ENCODE measurements around the gene ZFHX3. TPM values are rescaled to one million over a fixed set of nuclear protein-coding genes. Genes with fewer than 3 reads are reported as not detected.

ZFHX3 gene
- total and polyA plus RNA-seq, 7 experiments from 2014 or later = 0.09 to 9.8 (median 1.7) TPM

GRCh38 chr16:73034374-73034773 is 13.6 kb downstream of the ZFHX3 start:
- intact Hi-C loops (cut with micrococcal nuclease) = no loop called here
- Mint-ChIP-seq H3K36me3 (no peaks in the 10 kb centered on the region), H3K27ac (no peak overlapping the region), H3K9me3 (peaks cover 0 to 3% (median 0%) of the 10 kb centered on the region in 11 donors), H3K27me3 (peaks cover 5 to 53% (median 37%) of the 10 kb centered on the region in 5 donors), H3K4me1 (peaks cover 0 to 21% (median 4%) of the 10 kb centered on the region in 7 donors), H3K4me3 (no peak overlapping the region)
- POLR2A ChIA-PET = no interaction called here
- no peaks in the 10 kb centered on the region for H3K9me3 ChIP-seq (ENCODE audit: control insufficient read depth in 2 of 3, low read length in 3 of 3)
- no peak for DNase-seq
- no peaks in the 10 kb centered on the region for H3K27me3 ChIP-seq (ENCODE audit: control insufficient read depth in 2 of 2, insufficient read depth in 2 of 2, low read length in 2 of 2)
- no peak for ATAC-seq
- H3K4me3 ChIP-seq (ENCODE audit: low read length) = no peak overlapping the region
- H3K36me3 ChIP-seq (ENCODE audit: control insufficient read depth in 2 of 3, insufficient read depth in 3 of 3, low read length in 3 of 3) = no peaks in the 10 kb centered on the region
- CTCF ChIA-PET = no interaction called here
- H3K4me1 ChIP-seq (ENCODE audit: control insufficient read depth in 2 of 2, insufficient read depth in 2 of 2, low read length in 2 of 2) = no peaks in the 10 kb centered on the region
- H3K27ac ChIP-seq (ENCODE audit: low read depth, low read length) = no peak overlapping the region

GRCh38 chr16:73033271-73033998 is 14.5 kb downstream of the ZFHX3 start:
- peaks cover 0 to 3% (median 0%) of the 10 kb centered on the region in 11 donors for H3K9me3 Mint-ChIP-seq
- H3K27me3 Mint-ChIP-seq = peaks cover 5 to 53% (median 37%) of the 10 kb centered on the region in 5 donors
- Histone ChIP-seq H3K9me3 (ENCODE audit: control insufficient read depth in 2 of 3, low read length in 3 of 3) (no peaks in the 10 kb centered on the region), H3K4me1 (ENCODE audit: control insufficient read depth in 2 of 2, insufficient read depth in 2 of 2, low read length in 2 of 2) (no peaks in the 10 kb centered on the region), H3K27me3 (ENCODE audit: control insufficient read depth in 2 of 2, insufficient read depth in 2 of 2, low read length in 2 of 2) (no peaks in the 10 kb centered on the region), H3K4me3 (ENCODE audit: low read length) (no peak overlapping the region), H3K36me3 (ENCODE audit: control insufficient read depth in 2 of 3, insufficient read depth in 3 of 3, low read length in 3 of 3) (no peaks in the 10 kb centered on the region), H3K27ac (ENCODE audit: low read depth, low read length) (no peak overlapping the region)
- DNase-seq (no peak), ATAC-seq (no peak)
- CTCF ChIA-PET = no interaction called here
- H3K27ac Mint-ChIP-seq = no peak overlapping the region
- intact Hi-C loops (cut with micrococcal nuclease) = no loop called here
- POLR2A ChIA-PET = no interaction called here
- no peaks in the 10 kb centered on the region for H3K36me3 Mint-ChIP-seq
- peaks cover 0 to 21% (median 4%) of the 10 kb centered on the region in 7 donors for H3K4me1 Mint-ChIP-seq
- H3K4me3 Mint-ChIP-seq = no peak overlapping the region

- no peak for ATAC-seq
- CTCF ChIA-PET = no interaction called here
- no peaks in the 10 kb centered on the region for H3K36me3 Mint-ChIP-seq
- intact Hi-C loops (cut with micrococcal nuclease) = no loop called here
- no peak overlapping the region for H3K27ac Mint-ChIP-seq
- no peak for DNase-seq
- POLR2A ChIA-PET = no interaction called here
- peaks cover 5 to 50% (median 37%) of the 10 kb centered on the region in 5 donors for H3K27me3 Mint-ChIP-seq
- H3K36me3 ChIP-seq (ENCODE audit: control insufficient read depth in 2 of 3, insufficient read depth in 3 of 3, low read length in 3 of 3) = no peaks in the 10 kb centered on the region
- peaks cover 0 to 3% (median 0%) of the 10 kb centered on the region in 11 donors for H3K9me3 Mint-ChIP-seq
- H3K27ac ChIP-seq (ENCODE audit: low read depth, low read length) = no peak overlapping the region
- H3K27me3 ChIP-seq (ENCODE audit: control insufficient read depth in 2 of 2, insufficient read depth in 2 of 2, low read length in 2 of 2) = no peaks in the 10 kb centered on the region
- H3K4me3 Mint-ChIP-seq = no peak overlapping the region
- H3K4me1 Mint-ChIP-seq = peaks cover 0 to 18% (median 4%) of the 10 kb centered on the region in 7 donors
- no peaks in the 10 kb centered on the region for H3K9me3 ChIP-seq (ENCODE audit: control insufficient read depth in 2 of 3, low read length in 3 of 3)
- no peak overlapping the region for H3K4me3 ChIP-seq (ENCODE audit: low read length)
- H3K4me1 ChIP-seq (ENCODE audit: control insufficient read depth in 2 of 2, insufficient read depth in 2 of 2, low read length in 2 of 2) = no peaks in the 10 kb centered on the region
Observed at GRCh38 chr16:73032541-73033270, 15.2 kb downstream of the ZFHX3 start.

GRCh38 chr16:73031984-73032383 is 15.9 kb downstream of the ZFHX3 start:
- no peaks in the 10 kb centered on the region for H3K36me3 Mint-ChIP-seq
- POLR2A ChIA-PET = no interaction called here

GRCh38 chr16:73031155-73031866 is 16.6 kb downstream of the ZFHX3 start:
- no peak overlapping the region for H3K27ac ChIP-seq (ENCODE audit: low read depth, low read length)
- ATAC-seq (no peak), DNase-seq (no peak)
- POLR2A ChIA-PET = no interaction called here
- intact Hi-C loops (cut with micrococcal nuclease) = no loop called here
- CTCF ChIA-PET = no interaction called here
- no peaks in the 10 kb centered on the region for H3K9me3 ChIP-seq (ENCODE audit: control insufficient read depth in 2 of 3, low read length in 3 of 3)
- H3K27me3 Mint-ChIP-seq = peaks cover 5 to 37% (median 33%) of the 10 kb centered on the region in 5 donors
- peaks cover 0 to 3% (median 0%) of the 10 kb centered on the region in 11 donors for H3K9me3 Mint-ChIP-seq
- no peak overlapping the region for H3K27ac Mint-ChIP-seq
- H3K36me3 ChIP-seq (ENCODE audit: control insufficient read depth in 2 of 3, insufficient read depth in 3 of 3, low read length in 3 of 3) = no peaks in the 10 kb centered on the region
- no peaks in the 10 kb centered on the region for H3K27me3 ChIP-seq (ENCODE audit: control insufficient read depth in 2 of 2, insufficient read depth in 2 of 2, low read length in 2 of 2)
- no peak overlapping the region for H3K4me3 Mint-ChIP-seq
- no peaks in the 10 kb centered on the region for H3K36me3 Mint-ChIP-seq
- H3K4me3 ChIP-seq (ENCODE audit: low read length) = no peak overlapping the region
- peaks cover 0 to 9% (median 4%) of the 10 kb centered on the region in 7 donors for H3K4me1 Mint-ChIP-seq
- H3K4me1 ChIP-seq (ENCODE audit: control insufficient read depth in 2 of 2, insufficient read depth in 2 of 2, low read length in 2 of 2) = no peaks in the 10 kb centered on the region

More at GRCh38 chr16:73031984-73032383, 15.9 kb downstream of the ZFHX3 start:
- Mint-ChIP-seq H3K9me3 (peaks cover 0 to 3% (median 0%) of the 10 kb centered on the region in 11 donors), H3K27ac (no peak overlapping the region), H3K4me3 (no peak overlapping the region), H3K4me1 (peaks cover 0 to 13% (median 4%) of the 10 kb centered on the region in 7 donors), H3K27me3 (peaks cover 5 to 43% (median 33%) of the 10 kb centered on the region in 5 donors)
- H3K36me3 ChIP-seq (ENCODE audit: control insufficient read depth in 2 of 3, insufficient read depth in 3 of 3, low read length in 3 of 3) = no peaks in the 10 kb centered on the region
- no peaks in the 10 kb centered on the region for H3K9me3 ChIP-seq (ENCODE audit: control insufficient read depth in 2 of 3, low read length in 3 of 3)
- ATAC-seq = no peak
- H3K27ac ChIP-seq (ENCODE audit: low read depth, low read length) = no peak overlapping the region
- no peaks in the 10 kb centered on the region for H3K4me1 ChIP-seq (ENCODE audit: control insufficient read depth in 2 of 2, insufficient read depth in 2 of 2, low read length in 2 of 2)
- intact Hi-C loops (cut with micrococcal nuclease) = no loop called here
- H3K4me3 ChIP-seq (ENCODE audit: low read length) = no peak overlapping the region
- no peak for DNase-seq
- CTCF ChIA-PET = no interaction called here
- no peaks in the 10 kb centered on the region for H3K27me3 ChIP-seq (ENCODE audit: control insufficient read depth in 2 of 2, insufficient read depth in 2 of 2, low read length in 2 of 2)

DNA sequence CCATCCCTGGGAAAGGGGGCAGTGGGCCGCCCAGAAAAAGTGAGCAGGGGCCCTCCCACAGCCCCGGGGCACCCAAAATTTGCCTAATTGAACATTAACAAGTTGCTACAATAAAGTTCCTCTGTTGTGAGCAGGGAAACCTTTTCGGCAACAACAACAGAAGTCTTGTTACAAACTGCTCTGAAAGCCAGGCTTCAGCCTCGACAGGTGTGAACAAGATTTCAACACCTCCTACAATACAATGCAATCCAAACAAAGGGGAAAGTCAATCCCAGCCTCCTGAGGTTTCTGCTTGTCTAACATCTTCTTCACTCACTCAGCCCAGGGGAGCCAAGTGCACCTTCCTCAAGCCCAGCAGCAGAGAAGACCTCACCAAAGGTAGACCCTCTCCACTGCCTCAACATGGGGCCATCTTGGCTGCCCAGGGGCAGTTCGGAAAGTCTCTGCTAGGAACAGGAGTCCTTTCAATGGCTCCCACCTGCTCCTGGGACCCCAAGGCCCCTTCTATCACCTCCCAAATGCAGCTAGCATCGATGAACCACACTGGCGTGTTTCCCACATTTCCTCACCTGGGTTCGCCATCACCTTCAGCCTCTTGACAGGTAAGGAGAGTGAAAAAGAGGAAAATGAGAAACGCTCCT is 19.1 kb downstream of the ZFHX3 start:
- CTCF ChIA-PET = no interaction called here
- no peaks in the 10 kb centered on the region for H3K36me3 Mint-ChIP-seq

More for the DNA sequence above, 19.1 kb downstream of the ZFHX3 start:
- DNase-seq = no peak
- peaks cover 0 to 5% (median 0%) of the 10 kb centered on the region in 7 donors for H3K4me1 Mint-ChIP-seq
- intact Hi-C loops (cut with micrococcal nuclease) = no loop called here
- H3K27me3 ChIP-seq (ENCODE audit: control insufficient read depth in 2 of 2, insufficient read depth in 2 of 2, low read length in 2 of 2) = no peaks in the 10 kb centered on the region
- POLR2A ChIA-PET = no interaction called here
- no peaks in the 10 kb centered on the region for H3K4me1 ChIP-seq (ENCODE audit: control insufficient read depth in 2 of 2, insufficient read depth in 2 of 2, low read length in 2 of 2)
- no peak overlapping the region for H3K27ac Mint-ChIP-seq
- no peaks in the 10 kb centered on the region for H3K9me3 ChIP-seq (ENCODE audit: control insufficient read depth in 2 of 3, low read length in 3 of 3)
- no peak for ATAC-seq
- no peak overlapping the region for H3K27ac ChIP-seq (ENCODE audit: low read depth, low read length)
- no peak overlapping the region for H3K4me3 ChIP-seq (ENCODE audit: low read length)
- H3K9me3 Mint-ChIP-seq = peaks cover 0 to 3% (median 0%) of the 10 kb centered on the region in 11 donors
- no peaks in the 10 kb centered on the region for H3K36me3 ChIP-seq (ENCODE audit: control insufficient read depth in 2 of 3, insufficient read depth in 3 of 3, low read length in 3 of 3)
- H3K27me3 Mint-ChIP-seq = peaks cover 4 to 28% (median 16%) of the 10 kb centered on the region in 5 donors
- no peak overlapping the region for H3K4me3 Mint-ChIP-seq

All from naive thymus-derived CD4-positive, alpha-beta T cell (primary cell).